T1000 (cell line): ENCODE results near the gene OR4N2.
"Not testable (repeated sequence)": the region's sequence is repeated elsewhere in the genome, so short reads cannot be mapped to it uniquely, and the experiment has no call there.

Source experiments
- DNase-seq: peaks from one replicate; lab custom pipeline; 2025; ENCODE audit warnings: mixed read lengths; lab: John Stamatoyannopoulos, UW

OR4N2 gene, protein sequence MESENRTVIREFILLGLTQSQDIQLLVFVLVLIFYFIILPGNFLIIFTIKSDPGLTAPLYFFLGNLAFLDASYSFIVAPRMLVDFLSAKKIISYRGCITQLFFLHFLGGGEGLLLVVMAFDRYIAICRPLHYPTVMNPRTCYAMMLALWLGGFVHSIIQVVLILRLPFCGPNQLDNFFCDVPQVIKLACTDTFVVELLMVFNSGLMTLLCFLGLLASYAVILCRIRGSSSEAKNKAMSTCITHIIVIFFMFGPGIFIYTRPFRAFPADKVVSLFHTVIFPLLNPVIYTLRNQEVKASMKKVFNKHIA

DNA sequence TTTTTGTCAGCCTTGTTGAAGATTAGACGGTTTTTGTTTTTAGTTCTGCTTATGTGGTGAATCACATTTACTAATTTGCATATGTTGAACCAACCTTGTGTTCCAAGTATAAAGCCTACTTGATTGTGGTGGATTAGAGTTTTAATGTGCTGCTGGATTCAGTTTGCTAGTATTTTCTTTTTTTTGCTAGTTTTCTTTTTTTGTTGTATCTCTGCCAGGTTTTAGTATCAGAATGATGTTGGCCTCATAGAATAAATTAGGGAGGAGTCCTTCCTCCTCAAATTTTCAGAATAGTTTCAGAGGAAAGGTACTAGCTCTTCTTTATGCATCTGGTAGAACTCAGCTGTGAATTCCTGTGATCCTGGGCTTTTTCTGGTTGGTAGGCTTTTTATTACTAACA is at the start of gene OR4N2:
Gene OR4N2 (plus strand): TSS at position 301 of the 400 bp plus-strand sequence. CDS start 23,679 bp downstream, outside the sequence.
- DNase-seq: not testable (repeated sequence)

DNA sequence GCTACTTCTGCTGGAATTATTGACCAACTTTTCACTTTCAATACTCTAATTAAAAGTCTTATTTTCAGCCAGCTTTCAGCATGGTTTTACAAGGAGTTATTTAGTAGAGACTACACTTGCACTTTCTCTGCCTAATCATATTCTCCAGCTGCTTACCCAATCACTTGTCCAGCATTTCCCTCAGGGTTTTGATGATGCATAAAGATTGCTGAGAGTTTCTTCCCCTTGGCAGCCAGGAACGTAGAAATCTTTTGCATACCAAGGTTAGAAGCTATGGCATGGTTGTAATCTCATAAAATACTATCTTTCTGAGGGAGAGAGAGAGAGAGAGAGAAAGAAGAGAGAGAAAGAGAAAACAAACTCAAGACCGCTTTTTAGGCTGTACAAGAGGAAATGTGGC is 49.4 kb upstream of the OR4N2 start:
- DNase-seq: peak; percentile 4

DNA sequence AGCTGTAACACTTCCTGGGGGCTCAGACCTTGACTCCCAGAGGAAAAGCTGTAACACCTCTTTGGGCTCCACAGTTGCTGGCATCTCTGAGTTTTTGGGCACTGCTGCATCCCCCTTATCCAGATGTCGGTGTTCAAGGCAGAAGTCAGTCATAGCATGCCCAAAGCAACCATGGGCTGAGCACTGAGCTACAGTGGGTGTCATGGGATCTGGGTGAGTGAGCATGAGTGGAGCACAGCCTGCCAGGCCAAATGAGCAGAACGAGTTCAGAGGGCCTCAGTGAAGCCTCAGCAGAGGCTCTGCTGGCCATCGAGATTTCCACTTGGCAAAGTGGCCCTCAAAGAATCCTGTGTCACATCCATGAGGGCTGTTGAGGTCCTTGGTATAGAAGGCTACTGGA is 32.1 kb upstream of the OR4N2 start:
- not testable (repeated sequence) for DNase-seq

DNA sequence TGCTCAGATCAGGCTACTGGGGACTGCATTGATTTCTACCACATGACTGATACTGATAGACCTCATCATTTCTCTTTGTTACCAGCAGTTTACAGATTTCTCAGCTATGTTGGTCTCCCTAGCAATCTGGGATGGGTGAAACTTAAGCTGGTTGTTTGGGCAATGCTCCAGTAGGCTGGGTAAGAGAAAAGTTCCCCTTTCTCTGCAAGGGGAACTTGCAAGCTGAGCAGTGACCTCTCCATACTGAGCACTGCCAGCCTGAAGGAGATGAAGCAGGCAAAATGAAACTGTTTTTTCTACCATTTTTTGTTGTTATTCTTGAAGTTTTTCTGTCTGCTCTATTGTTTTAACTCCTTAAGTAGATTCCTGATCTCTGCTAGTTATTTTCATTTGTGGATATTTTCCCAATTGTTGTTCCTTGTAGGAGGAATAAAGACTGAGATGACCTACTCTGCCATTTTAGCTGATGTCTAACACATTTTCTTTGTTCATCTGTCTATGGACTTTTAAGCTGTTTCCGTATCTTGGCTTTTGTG is 31.6 kb upstream of the OR4N2 start:
- DNase-seq: no peak

DNA sequence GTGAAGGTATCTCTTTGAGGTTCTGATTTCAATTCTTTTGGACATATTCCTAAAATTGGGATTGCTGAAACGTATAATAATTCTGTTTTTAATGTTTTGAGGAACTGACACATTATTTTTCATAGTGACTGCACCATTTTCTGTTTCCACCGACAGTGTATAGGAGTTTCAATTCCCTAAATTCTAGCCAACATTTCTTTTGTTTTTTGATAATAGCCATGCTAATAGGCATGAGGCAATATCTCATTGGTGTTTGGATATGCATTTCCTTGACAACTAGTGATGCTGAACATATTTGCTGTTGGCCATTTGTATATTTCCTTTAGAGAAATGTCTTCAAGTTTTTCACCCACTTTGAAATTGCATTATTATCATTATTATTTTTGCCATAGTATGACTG is 31.1 kb upstream of the OR4N2 start:
- DNase-seq: not testable (repeated sequence)

DNA sequence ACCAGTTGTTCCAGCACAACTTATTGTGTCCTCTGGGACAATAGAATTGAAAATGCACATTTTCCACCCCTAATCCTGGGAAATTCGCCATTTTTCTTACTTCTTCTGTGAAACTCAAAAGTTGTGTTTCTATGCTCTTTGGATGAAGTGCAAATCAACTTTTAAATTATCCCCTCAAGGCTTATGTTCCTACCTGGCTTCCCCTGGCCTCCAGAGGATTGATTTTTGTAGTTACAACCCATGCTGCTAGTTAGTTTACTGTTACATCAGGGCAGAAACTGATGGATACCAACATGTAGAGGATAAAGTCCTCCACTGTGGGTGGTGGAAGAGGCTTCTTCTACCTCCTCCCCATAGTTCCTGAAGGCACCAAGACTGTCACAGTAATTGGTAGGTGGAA is 30.4 kb upstream of the OR4N2 start, which contains the start of gene OR4M1:
Gene OR4M1 (plus strand): TSS at position 301 of the 400 bp plus-strand sequence. CDS start 6,819 bp downstream, outside the sequence.
- not testable (repeated sequence) for DNase-seq

DNA sequence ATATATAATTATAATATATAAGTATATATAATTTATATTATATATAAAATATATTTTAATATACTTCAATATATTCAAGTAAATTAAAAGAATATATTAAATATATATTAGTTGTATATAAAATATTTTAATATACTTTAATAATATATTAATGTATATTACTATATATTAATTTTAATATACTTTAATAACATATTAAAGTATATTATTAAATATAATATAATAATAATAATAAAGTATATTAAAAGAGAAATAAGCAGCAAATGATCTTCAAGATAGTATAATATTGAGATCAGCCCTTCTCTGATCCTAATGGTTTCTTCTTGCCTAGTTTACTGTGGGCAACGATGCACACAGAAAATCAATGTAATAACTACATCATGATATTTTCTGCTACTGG is 28.0 kb upstream of the OR4N2 start:
- no peak for DNase-seq

DNA sequence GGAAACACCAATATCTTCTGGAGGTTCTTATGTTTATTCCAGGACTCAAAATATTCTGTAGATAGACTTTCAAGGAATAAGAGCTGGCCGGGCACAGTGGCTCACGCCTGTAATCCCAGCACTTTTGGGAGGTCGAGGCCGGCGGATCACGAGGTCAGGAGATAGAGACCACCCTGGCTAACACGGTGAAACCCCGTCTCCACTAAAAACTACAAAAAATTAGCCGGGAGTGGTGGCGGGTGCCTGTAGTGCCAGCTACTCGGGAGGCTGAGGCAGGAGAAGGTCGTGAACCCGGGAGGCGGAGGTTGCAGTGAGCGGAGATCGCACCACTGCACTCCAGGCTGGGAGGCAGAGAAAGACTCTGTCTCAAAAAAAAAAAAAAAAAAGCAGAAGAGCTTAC is 17.7 kb upstream of the OR4N2 start:
- not testable (repeated sequence) for DNase-seq

DNA sequence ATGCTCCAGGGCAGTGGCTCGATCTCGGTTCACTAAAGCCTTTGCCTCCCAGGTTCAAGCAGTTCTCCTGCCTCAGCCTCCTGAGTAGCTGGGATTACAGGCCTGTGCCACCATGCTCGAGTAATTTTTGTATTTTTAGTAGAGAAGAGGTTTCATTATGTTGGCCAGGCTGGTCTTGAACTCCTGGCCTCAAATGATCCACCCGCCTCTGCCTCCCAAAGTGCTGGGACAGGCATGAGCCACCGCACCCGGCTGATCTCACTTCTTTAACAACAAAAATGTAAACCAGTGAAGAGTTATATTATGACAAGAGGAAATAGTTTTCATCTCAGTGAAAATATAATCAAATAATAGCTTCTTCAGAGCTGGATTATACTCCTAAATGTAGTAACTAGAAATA is 16.3 kb upstream of the OR4N2 start:
- DNase-seq: not testable (repeated sequence)

DNA sequence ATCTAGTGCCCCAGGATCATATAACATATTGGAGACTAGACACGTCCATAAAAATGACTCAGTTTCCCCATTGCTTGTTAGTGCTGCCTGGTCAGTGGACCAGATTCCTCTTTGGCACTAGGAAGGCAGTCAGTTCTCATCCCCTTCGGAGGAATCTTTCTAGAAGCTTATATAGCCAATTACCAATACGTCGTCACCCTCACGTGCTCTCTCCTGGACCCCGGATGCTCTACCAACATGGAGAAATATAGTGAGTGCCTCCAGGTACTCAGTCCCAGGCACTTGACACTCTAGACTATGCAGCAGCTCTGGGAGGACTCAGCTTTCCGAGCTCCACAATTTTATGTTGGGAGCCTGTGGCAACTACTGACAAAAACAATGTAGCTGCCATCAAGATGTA is 15.4 kb upstream of the OR4N2 start:
- DNase-seq: not testable (repeated sequence)

DNA sequence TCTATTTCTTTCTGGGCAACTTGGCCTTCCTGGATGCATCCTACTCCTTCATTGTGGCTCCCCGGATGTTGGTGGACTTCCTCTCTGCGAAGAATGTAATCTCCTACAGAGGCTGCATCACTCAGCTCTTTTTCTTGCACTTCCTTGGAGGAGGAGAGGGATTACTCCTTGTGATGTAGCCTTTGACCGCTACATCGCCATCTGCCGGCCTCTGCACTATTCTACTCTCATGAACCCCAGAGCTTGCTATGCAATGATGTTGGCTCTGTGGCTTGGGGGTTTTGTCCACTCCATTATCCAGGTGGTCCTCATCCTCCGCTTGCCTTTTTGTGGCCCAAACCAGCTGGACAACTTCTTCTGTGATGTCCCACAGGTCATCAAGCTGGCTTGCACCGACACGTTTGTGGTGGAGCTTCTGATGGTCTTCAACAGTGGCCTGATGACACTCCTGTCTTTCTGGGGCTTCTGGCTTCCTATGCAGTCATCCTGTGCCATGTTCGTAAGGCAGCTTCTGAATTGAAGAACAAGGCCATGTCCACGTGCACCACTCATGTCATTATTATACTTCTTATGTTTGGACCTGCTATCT is 7.0 kb upstream of the OR4N2 start:
- not testable (repeated sequence) for DNase-seq

DNA sequence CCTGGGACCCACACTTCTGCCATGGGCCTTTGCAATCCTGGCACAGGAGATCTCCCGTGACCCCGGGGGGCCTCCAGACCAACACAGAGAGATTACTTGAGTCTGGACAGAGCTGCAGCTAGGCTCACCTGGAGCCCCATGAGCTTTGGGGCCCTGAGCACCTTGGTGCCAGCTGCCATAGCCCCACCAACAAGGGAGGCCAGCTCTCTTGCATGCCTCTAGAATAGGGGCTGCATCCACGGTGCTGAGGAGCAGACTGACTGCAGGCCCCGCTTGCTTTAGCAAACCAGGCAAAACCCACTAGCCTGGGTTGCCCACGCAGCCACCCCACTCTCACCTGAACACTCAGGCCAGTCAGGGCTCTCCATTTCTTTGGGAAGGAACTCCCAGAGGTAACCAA is 3.7 kb upstream of the OR4N2 start:
- DNase-seq: no peak

DNA sequence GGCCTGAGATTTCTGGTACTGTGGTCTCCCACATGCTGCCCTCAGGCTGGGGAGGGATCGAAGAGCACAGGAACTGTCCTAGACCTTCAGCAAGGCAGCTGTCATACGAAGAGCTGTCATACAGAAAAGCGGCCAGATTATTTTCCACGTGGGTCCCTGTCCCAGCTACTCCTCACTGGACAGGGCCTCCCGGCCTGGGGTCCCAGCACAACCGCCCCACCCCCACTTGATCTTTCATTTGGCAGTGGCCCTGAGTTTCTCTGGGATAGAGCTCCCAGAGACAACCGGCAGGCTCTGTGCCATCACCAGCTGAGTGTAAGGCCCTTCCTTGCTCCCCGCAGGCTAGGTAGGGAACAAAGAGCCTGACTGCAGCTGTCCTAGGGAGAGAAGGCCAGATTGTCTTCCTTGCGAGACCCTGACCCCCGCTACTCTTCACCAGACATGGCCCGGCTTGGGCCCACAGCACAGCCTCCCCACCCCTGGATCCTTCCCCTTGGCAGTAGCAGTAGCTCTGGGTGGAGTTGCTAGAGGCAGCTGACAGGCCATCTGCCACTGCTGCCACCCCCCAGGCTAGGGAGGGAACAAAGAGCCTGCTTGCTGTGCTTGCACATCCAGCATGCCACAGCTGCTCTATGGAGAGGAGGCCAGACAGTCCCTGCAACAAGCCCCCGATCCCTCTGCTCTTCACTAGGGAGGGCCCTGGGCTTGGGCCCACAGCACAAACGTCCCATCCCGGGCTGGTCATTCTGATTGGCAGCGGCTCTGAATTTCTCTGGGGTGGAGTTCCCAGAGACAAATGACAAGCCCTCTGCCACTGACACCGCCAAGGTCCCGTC is 3.1 kb upstream of the OR4N2 start:
- no peak for DNase-seq

DNA sequence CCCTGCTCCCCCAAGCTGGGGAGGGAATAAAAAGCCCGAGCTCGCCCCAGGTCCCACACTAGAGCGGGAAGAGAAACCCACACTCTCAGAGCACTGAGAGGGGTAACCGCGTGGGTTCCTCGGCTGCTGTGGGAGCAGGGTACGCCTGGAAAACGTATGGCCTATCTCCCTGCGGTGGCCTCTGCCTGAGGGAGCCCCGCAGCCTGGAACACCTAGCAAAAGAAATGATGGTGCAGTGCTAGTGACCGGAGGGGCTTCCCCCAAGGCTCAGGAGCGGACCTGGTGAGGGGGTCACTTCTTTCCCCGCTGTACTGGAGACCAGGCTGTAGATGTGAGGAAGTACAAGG is 2.5 kb upstream of the OR4N2 start:
- DNase-seq: no peak

DNA sequence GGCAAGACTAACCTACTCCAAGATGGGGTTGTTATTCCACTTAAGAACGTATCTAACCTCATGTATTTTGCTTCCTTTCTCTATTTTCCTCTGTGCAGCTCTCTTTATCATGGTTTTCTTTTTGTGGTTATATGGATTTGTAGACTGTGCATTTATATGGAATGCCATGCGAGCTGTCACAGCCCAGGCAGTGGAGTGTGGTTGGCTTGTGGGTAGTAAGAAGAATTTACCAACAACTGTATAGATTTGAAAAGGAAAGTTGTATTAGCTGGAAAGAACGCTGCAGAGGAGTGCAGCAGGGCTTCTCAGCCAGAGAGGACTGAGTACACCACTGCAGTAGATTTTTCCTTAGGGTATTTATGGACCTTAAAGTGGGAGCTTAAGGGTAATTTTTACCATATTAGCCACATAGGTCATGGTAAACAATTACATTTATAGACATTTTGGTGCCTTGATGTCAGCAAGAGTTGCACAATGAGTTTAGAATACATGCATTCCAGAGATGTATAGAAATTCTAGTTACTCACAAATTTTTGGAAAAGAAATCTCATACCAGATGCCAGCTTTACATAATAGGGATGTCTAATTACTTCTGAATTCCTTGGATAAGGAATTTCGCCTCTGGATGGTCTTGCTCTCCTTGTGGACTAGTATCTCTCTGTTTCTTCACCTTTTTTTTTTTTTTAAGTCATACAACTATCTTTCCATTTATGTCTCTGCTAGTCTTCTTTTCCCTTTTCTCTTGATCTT is 9.8 kb downstream of the OR4N2 start:
- not testable (repeated sequence) for DNase-seq

DNA sequence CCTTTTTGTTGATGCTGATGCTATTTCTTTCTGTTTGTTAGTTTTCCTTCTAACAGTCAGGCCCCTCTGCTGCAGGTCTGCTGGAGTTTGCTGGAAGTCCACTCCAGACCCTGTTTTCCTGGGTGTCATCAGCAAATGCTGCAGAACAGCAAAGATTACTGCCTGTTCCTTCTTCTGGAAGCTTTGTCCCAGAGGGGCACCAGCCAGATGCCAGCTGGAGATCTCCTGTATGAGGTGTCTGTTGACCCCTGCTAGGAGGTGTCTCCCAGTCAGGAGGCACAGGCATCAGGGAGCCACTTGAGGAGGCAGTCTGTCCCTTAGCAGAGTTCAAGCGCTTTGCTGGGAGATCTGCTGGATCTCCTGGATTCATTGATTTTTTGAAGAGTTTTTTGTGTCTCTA is 16.3 kb downstream of the OR4N2 start:
- DNase-seq: not testable (repeated sequence)

DNA sequence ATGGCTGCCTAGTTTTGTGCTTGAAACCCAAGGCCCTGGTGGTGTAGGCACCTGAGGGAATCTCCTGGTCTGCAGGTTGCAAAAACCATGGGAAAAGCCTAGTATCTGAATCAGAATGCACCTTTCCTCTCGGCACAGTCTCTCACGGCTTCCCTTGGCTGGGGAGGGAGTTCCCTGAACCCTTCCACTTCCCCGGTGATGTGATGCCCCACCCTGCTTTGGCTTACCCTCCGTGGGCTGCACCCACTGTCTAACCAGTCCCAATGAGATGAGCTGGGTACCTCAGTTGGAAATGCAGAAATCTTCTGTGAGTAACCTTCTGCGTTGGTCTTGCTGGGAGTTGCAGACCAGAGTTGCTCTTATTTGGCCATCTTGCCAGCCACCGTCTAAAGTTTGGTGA is 17.4 kb downstream of the OR4N2 start:
- not testable (repeated sequence) for DNase-seq

DNA sequence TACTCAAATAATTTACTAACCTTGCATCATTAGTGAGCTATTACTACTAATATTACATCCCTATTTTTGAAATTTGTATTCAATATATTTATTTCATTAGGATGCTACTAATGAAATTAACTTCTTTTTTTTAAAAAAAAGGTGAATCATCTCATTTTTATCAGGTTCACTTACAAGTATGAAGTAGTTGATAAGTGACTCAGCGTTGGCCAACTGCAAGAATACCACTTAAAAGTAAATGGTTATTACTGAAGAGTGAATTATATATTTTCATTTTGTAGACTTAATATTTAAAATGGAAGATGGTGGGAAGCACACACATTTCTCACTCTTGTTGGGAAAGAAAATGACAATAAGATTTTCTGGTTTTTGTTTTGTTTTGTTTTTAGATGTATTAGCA is 19.6 kb downstream of the OR4N2 start:
- no peak for DNase-seq

DNA sequence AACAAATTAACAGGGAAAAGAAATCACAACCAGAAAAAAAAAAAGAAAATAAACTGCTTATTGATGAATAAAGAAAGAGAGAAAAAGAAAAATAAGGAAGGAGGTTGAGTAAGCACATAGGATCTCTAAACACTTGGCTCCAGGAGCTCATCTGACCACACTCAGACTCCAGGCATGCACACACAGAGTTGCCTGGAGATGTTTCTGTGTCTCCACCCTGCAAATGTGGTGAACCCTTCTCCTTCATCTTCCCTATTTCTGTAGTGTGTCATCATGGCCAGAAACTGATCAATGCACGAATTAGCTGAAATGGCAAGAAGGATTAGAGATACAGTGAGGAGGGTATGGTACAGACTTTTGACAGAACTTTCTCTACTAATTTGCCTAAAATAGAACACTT is 20.2 kb downstream of the OR4N2 start:
- DNase-seq: peak; percentile 69

DNA sequence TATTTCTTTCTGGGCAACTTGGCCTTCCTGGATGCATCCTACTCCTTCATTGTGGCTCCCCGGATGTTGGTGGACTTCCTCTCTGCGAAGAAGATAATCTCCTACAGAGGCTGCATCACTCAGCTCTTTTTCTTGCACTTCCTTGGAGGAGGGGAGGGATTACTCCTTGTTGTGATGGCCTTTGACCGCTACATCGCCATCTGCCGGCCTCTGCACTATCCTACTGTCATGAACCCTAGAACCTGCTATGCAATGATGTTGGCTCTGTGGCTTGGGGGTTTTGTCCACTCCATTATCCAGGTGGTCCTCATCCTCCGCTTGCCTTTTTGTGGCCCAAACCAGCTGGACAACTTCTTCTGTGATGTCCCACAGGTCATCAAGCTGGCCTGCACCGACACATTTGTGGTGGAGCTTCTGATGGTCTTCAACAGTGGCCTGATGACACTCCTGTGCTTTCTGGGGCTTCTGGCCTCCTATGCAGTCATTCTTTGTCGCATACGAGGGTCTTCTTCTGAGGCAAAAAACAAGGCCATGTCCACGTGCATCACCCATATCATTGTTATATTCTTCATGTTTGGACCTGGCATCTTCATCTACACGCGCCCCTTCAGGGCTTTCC is 24.2 kb downstream of the OR4N2 start:
- not testable (repeated sequence) for DNase-seq

DNA sequence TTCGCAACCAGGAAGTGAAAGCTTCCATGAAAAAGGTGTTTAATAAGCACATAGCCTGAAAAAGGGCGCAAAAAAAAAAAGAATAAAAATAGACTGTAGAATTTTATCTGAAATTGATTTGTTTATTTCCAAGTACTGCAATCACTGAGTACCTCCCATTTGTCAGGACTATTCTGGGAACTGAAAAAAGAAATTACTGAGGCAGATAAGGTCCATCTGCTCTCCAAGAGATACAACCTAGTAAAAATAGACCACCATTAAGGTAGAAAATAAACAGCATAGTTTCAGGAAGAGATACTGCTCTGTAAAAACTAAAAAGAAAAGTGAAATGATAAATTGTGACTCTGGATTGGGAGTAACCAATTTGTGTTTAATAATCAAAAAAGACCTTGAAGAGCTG is 24.7 kb downstream of the OR4N2 start:
- no peak for DNase-seq
